ENCODE measurements around the gene CD74.

Gene CD74

DNA sequence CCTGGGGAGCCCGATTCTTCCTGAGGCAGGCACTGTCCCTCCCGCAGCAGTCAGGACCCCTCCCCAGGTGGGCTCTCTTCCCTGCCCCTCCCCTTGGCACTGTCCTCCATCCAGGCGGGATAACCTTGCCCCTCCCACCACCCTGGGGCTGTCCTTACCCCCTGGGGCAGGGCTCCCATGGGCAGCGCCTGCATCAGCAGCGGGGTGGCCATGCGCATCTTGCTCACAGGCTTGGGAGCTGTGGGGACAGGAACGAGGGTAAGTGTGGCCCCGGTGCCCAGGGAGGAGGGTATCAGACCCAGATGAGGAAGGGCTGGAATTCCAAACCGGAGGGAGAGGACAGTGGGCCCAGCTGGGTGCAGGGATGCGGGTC lies 6.0 kb downstream of the CD74 start:
- DNase-seq (ENCODE audit: low spot score in 2 of 2) (no peak), ATAC-seq (no peak)
- H3K27ac Mint-ChIP-seq: peak overlapping the region; percentile 83
- peaks cover 99% of the 10 kb centered on the region for H3K36me3 Mint-ChIP-seq
- H3K4me3 Mint-ChIP-seq: no peak overlapping the region
- H3K9me3 Mint-ChIP-seq: no peaks in the 10 kb centered on the region
- H3K4me1 Mint-ChIP-seq: peaks cover 52% of the 10 kb centered on the region

DNA sequence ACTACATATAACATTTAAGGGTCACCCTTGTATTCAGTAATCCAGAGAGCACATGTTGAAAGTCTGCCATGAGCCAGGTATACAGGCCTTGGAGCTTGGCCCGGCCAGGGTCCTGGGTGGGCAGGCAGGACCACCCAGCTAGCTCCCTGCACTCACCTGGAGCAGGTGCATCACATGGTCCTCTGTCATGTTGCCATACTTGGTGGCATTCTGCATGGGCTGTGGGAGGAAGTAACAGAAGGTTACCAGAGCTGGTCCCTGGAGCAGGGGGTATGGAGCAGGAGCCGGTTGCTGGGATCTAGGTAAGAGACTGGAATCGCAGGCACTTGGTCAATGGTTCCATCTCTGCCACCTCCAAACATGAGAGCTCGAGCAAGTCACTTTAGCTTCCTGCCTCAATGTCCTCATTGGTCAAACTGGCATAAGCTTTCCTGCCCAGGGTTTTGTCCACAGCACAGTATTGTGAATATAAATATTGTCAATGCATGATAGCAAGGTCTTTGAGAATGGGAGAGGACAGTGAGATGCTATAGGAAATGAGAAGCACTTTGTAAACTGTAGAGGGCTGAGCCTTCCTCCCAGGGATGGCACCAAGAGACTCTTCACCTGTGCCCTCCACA lies 6.5 kb downstream of the CD74 start:
- no peaks in the 10 kb centered on the region for H3K9me3 Mint-ChIP-seq
- H3K36me3 Mint-ChIP-seq: peaks cover 99% of the 10 kb centered on the region
- peak overlapping the region; percentile 83 for H3K27ac Mint-ChIP-seq
- ATAC-seq (no peak), DNase-seq (ENCODE audit: low spot score in 2 of 2) (no peak)
- H3K4me3 Mint-ChIP-seq: no peak overlapping the region
- peaks cover 52% of the 10 kb centered on the region for H3K4me1 Mint-ChIP-seq

DNA sequence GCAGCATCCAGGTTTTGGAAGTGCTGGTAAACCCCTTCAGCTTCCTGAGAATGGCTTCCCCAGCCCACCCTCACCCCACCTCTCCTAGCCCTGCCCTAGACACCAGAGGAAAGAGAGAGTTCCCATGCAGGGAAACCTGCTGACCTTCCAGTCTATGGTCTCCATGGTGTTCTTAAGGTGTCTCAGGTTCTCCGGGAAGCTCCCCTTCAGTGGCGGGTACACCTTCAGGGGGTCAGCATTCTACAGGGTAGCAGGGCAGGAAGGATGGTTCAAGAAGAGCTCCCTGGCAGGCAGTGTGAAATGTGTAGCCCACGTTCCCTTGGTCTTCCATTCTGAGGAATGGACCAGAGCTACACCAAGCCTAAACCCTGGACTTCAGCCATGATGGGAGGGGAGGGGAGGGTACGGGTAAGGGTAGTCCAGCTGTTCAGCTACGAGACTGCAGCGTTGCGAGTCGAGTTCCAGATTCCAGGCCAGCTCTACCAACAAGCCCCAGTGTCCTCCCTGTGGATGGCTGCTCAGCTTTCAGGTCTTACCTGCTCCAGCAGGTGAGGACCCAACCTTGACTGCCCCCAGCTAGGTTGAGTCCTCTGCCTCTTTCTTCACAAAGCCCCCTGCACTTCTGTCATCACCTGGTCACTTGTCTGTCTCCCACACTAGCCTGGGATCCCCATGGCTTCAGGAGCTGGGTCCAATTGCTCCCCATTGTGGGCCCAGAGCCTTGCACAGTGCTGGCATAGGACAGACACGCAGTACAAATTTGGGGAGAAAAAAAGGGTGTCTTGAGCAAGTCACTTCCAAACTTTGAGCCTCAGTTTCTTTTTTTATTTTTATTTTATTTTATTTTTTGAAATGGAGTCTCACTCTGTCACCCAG lies 7.5 kb downstream of the CD74 start:
- H3K4me1 Mint-ChIP-seq: peaks cover 49% of the 10 kb centered on the region
- DNase-seq (ENCODE audit: low spot score in 2 of 2) (no peak), ATAC-seq (no peak)
- no peak overlapping the region for H3K4me3 Mint-ChIP-seq
- no peak overlapping the region for H3K27ac Mint-ChIP-seq
- peaks cover 99% of the 10 kb centered on the region for H3K36me3 Mint-ChIP-seq
- H3K9me3 Mint-ChIP-seq: no peaks in the 10 kb centered on the region

DNA sequence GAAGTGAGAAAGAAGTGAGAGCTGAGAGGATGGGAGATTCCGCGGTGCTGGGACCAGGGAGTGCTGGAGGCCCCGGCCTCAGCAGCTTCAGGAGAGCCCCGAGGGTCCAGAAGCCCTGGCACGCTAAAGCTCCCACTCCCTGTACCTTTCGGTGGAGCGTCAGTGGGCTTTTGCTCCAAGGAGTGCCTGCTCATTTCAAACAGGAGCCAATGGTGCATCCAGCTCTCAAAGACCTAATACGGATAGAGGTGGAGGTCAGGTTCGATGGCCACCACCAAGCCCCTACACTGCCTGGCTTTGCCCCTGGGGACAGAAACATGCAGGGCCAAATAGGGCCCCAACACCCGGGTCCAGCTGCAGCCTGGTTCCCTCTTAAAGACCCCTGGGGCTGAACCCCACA lies 8.2 kb downstream of the CD74 start:
- peaks cover 99% of the 10 kb centered on the region for H3K36me3 Mint-ChIP-seq
- H3K9me3 Mint-ChIP-seq: no peaks in the 10 kb centered on the region
- H3K4me3 Mint-ChIP-seq: no peak overlapping the region
- peaks cover 48% of the 10 kb centered on the region for H3K4me1 Mint-ChIP-seq
- ATAC-seq (no peak), DNase-seq (ENCODE audit: low spot score in 2 of 2) (no peak)
- no peak overlapping the region for H3K27ac Mint-ChIP-seq

DNA sequence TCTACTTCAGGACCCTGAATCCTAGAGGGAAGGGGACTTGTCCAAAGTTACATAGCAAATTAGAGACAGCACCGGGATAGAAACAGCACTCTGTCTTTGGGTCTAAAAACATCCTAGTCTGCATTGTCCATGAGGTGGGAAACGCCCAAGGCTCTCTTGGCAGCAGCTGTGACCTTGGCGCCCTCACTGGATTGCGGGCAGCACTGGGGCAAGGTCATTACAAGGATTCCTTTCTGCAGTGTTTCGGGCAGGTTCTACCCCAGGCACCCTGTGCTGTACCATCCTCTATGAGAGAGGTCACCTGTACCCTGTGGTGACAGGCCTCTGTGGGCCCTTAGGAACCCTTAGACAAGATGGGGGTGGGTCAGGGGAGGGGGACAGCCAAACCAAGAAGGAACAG lies 8.6 kb downstream of the CD74 start:
- Mint-ChIP-seq H3K27ac (no peak overlapping the region), H3K4me3 (no peak overlapping the region), H3K9me3 (no peaks in the 10 kb centered on the region), H3K4me1 (peaks cover 47% of the 10 kb centered on the region), H3K36me3 (peaks cover 99% of the 10 kb centered on the region)
- no peak for DNase-seq (ENCODE audit: low spot score in 2 of 2)
- no peak for ATAC-seq

DNA sequence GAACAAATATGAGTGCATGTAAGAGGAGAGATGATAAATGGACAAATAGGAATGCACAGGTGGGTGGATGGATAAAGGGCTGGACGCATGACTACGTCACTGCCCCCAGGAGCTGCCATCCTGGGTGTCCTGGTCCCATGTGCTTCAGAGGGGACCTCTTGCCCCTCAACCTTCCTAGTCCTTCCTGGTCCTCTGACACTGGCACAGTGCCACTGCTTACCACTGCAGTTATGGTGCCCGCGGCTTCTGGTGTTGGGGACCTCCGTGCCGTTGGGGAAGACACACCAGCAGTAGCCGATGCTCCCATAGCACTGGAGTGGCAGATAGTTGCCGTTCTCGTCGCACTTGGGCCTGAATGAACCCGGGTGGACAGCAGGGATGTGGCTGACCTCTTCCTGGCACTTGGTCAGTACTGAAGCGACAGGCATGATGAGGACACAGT lies 9.8 kb downstream of the CD74 start:
- DNase-seq (ENCODE audit: low spot score in 2 of 2): no peak
- ATAC-seq: no peak
- Mint-ChIP-seq H3K9me3 (no peaks in the 10 kb centered on the region), H3K4me1 (peaks cover 39% of the 10 kb centered on the region), H3K4me3 (no peak overlapping the region), H3K36me3 (peaks cover 99% of the 10 kb centered on the region), H3K27ac (no peak overlapping the region)

DNA sequence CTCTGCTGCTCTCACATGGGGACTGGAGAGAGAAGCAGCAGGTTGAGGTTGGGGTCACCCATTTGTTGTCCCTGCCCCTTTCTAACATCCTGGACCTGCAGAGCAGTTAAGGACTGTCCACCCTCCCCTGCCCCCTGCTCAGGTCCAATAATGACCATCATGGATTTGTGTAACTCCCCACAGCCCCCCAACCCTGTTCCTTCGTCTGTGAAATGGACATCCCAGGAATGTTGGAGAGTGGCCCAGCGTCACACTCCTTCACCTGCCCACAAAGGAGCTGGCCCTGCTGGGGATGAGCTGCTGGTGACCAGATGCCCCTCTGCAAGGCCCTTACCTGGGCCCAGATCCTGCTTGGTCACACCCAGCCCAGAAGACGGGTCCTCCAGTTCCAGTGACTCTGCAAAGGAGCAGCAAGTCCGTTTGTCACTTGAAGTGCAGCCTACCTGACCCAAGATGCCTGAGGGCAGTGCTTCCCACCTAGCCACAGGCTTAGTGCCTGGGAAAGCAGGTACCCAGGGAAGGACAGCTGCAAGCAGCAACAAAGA lies 10.4 kb downstream of the CD74 start:
- H3K36me3 Mint-ChIP-seq: peaks cover 99% of the 10 kb centered on the region
- H3K4me1 Mint-ChIP-seq: peaks cover 39% of the 10 kb centered on the region
- H3K4me3 Mint-ChIP-seq: no peak overlapping the region
- ATAC-seq (no peak), DNase-seq (ENCODE audit: low spot score in 2 of 2) (no peak)
- H3K9me3 Mint-ChIP-seq: no peaks in the 10 kb centered on the region
- H3K27ac Mint-ChIP-seq: peak overlapping the region; percentile 85

DNA sequence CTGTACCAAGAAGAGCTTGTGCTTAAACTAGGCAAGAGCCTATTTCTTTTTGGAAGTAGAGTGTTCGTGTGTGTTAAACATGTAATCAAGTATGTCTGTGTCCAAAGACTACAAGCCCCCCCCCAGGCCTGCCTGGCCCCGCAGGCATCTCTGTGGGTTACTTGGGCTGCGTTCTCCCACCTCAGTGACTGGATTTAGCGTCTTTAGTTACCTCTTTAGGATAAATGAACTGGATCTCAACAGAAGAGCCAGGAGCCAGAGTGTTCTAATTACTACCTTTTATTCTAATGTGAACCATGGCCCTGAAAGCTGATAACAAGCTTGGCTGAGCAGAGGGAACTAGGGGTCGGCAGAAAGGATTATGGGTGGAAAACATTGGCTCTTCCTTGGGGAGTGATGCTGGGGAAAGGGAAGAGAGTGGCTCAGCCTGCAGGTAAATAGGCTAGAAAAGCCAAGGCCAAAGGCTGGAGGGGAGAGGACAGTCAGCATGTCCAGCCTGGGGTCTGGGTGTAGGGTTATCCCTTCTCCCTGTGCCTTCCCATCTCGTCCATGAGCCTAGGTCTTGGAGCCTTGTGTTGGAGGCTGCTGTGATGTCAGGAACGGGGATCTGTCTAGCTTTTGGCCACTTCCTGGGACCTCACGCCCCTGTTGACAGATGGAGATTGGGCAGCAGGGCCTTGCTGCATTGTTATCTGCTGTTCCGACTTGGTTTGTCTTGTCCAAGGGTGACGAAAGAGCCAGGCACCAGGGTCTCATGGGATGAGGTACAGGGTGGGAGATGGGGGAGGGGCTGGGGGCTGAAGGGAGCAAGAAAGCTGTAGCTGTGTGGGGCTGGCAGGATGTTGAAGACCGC lies 11.1 kb downstream of the CD74 start:
- no peak for ATAC-seq
- H3K36me3 Mint-ChIP-seq: peaks cover 99% of the 10 kb centered on the region
- peaks cover 33% of the 10 kb centered on the region for H3K4me1 Mint-ChIP-seq
- peak overlapping the region; percentile 85 for H3K27ac Mint-ChIP-seq
- no peaks in the 10 kb centered on the region for H3K9me3 Mint-ChIP-seq
- H3K4me3 Mint-ChIP-seq: no peak overlapping the region
- no peak for DNase-seq (ENCODE audit: low spot score in 2 of 2)

DNA sequence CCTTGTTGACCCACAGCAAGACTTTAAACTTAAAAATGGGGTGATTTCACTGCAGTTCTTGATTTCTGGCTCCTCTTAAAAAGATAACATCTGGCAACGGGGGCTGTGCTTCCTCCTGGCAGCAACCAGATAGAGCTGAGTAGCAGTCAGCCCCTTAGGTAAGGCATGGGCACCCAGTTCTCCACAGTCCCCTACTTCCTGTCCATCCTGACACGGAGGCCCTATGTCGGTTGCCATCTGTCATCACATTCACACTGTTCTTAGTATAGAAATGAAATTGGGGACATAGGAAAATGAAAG lies 11.7 kb downstream of the CD74 start:
- Mint-ChIP-seq H3K4me1 (peaks cover 34% of the 10 kb centered on the region), H3K36me3 (peaks cover 99% of the 10 kb centered on the region), H3K9me3 (no peaks in the 10 kb centered on the region), H3K27ac (peak overlapping the region; percentile 85), H3K4me3 (no peak overlapping the region)
- DNase-seq (ENCODE audit: low spot score in 2 of 2) (no peak), ATAC-seq (no peak)

DNA sequence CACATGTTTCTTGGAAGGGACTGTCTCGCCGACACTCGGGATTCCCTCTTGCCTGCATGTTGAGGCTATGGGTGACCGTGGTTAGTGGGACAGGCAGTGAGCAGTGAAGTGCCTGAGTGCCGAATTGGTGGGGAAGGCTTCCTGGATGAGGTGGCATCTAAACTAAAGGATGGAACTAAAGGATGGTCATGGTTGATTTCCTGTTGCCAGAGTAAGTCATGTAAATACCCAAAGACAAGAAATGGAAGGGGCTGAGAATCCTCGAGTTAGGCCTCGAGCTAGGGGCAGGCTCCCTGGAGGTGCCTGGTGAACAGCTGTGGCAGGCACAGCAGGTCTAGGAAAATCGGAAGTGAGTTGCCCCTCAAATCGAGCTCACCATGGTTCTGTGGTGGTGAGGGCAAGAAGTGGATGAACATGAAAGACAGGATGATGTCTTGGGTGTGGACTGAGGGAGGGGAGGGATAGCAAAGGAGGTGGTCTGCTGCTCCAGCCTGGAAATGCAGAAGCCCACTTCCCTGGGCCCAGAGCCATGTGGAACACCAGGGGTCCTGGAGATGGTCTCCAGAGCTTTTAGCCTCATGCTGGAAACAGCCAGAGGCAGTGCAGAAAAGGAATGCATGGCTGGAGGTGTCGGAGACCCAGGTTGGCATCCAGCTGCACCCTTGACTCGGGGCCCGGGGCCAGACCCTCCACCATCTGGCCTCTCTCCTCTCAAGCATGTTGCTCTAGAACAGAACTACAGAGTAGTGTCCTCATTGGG lies 12.2 kb downstream of the CD74 start:
- H3K36me3 Mint-ChIP-seq: peaks cover 99% of the 10 kb centered on the region
- no peaks in the 10 kb centered on the region for H3K9me3 Mint-ChIP-seq
- H3K27ac Mint-ChIP-seq: peak overlapping the region; percentile 85
- H3K4me1 Mint-ChIP-seq: peaks cover 32% of the 10 kb centered on the region
- ATAC-seq: no peak
- H3K4me3 Mint-ChIP-seq: no peak overlapping the region
- no peak for DNase-seq (ENCODE audit: low spot score in 2 of 2)

DNA sequence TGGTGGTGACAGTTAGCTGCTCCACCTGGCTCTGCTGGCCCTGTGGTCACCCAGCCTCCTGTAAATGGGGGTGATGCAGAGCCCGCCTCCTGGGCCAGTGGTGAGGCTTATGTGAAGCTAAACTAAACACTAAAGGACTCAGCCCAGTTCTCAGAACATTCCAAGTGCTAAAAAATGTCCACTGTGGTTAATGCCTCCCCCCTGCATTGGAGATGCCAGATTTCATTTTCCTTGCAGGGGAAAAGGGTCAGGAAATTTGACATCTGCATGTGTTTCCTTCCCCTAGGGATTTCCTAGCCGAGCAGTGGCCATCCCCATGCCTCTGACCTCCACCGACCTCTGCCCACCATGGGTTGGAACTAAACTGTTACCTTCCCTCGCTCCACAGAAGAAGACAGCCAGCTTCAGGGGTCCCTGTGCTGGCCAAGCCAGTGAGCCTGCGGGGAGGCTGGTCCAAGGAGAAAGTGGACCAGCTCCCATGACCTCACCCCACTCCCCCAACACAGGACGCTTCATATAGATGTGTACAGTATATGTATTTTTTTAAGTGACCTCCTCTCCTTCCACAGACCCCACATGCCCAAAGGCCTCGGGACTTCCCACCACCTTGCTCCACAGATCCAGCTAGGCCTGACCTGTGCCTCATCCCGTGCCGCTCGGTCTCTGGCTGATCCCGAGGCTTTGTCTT lies 13.0 kb downstream of the CD74 start:
- no peaks in the 10 kb centered on the region for H3K9me3 Mint-ChIP-seq
- H3K36me3 Mint-ChIP-seq: peaks cover 99% of the 10 kb centered on the region
- H3K4me3 Mint-ChIP-seq: no peak overlapping the region
- peaks cover 32% of the 10 kb centered on the region for H3K4me1 Mint-ChIP-seq
- DNase-seq (ENCODE audit: low spot score in 2 of 2) (no peak), ATAC-seq (peak; percentile 31)
- peak overlapping the region; percentile 86 for H3K27ac Mint-ChIP-seq

DNA sequence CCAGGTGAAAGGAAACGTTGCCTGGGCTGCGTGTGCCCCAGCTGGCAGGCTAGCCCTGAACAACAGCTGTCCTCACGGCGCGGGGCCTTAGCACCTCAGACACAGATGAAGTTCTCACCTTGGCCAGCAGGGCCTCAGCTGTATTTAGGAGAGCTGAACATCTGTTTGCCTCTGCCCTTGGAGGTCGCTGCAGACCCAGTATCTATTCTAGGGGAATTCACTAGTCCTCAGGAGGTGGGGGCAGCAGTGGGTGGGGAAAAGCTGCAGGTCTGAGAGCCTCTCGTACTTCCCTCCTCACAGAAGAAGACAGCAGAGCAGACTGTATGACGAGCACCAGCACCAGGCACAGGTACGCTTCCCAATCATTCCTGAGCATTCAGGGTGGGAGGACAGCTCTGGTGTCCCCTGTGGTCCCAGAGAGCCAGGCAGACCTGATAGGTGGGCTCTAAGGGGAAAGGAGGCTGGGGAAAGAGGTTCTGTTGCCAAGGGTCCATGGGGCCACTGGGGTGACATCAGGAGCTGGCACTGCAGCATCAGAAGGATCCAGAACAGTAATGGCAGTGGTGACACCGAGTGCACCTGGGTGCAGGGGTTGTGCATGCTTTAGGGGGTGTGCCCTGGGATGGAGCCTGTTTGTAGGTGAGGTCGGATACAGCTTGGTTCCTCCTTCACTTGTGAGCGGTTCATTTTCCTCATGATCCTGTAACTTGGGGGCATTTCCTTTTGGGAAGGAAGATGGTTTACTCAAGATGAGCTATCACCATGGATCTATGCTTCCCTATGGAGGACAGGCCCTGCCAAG lies 13.8 kb downstream of the CD74 start:
- Mint-ChIP-seq H3K9me3 (no peaks in the 10 kb centered on the region), H3K4me3 (no peak overlapping the region), H3K36me3 (peaks cover 99% of the 10 kb centered on the region), H3K27ac (peak overlapping the region; percentile 86), H3K4me1 (peaks cover 32% of the 10 kb centered on the region)
- ATAC-seq (peak; percentile 56), DNase-seq (ENCODE audit: low spot score in 2 of 2) (no peak)

DNA sequence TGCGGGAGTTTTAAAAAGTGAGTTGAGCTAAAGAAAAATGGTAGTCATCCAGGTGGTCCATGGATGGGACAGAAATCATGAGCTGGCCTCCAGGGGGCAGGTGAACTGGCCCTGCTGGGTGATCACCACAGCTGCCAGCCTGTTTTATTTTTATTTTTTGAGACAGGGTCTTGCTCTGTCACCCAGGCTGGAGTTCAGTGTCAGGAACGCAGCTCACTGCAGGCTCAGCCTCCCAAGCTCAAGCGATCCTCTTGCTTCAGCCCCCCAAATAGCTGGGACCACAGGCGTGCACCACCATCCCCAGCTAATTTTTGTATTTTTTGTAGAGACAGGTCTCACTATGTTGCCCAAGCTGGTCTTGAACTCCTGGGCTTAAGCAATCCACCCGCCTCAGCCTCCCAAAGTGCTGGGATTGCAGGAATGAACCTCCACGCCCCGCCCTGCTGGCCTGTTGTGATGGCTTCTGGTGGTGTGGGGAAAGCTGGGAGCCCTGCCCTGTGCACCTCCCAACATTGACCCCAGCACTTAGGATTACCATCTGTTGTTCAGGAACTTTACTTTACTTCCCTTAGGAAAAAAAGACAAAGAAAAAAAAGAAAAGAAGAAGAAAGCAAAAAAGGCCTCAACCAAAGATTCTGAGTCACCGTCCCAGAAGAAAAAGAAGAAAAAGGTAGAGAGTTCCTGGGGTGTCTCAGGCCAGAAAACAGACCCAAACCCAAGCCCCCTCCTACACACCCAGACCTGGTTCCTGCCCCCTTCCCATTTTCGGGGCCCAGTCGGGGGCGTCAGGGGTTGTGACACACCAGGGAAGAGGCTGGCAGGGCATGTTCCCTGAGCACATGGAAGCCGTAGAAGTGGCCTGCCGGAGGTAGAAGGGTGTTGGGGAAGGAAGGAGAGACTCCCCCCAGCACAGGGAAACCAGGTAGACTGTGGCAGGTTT lies 14.7 kb downstream of the CD74 start:
- peaks cover 100% of the 10 kb centered on the region for H3K36me3 Mint-ChIP-seq
- peak overlapping the region; percentile 86 for H3K27ac Mint-ChIP-seq
- H3K4me1 Mint-ChIP-seq: peaks cover 32% of the 10 kb centered on the region
- ATAC-seq (no peak), DNase-seq (ENCODE audit: low spot score in 2 of 2) (no peak)
- H3K9me3 Mint-ChIP-seq: no peaks in the 10 kb centered on the region
- H3K4me3 Mint-ChIP-seq: no peak overlapping the region

Measured in stimulated activated effector memory CD8-positive, alpha-beta T cell treated with anti-CD3 and anti-CD28 coated beads, Interleukin-12 subunit alpha, Interleukin-12 subunit beta, amount 100 ng/mL, for 72 hours (primary cell).